HFFc6 (cell line): ENCODE data around the gene SREBF1. TPM values are rescaled to one million over a fixed set of nuclear protein-coding genes. Genes with fewer than 3 reads are reported as not detected.
A peak's percentile ranks its signal among the peaks of the same experiment; 100 is the strongest.

ENCODE experiments used
- DNase-seq: peaks from one replicate; pipeline ENCODE4 v3.0.0-alpha.2; 2018
- H3K27ac Mint-ChIP-seq: 2 replicates; pipeline ENCODE4 v1.8.0; 2020; ENCODE audit warnings: mild to moderate bottlenecking, mixed read lengths
- H3K27me3 Mint-ChIP-seq: 2 replicates; pipeline ENCODE4 v1.8.0; 2021; ENCODE audit warnings: mild to moderate bottlenecking, moderate library complexity, mixed read lengths; ENCODE audit not compliant: insufficient read depth
- H3K36me3 Mint-ChIP-seq: 2 replicates; pipeline ENCODE4 v1.8.0; 2021; ENCODE audit warnings: low read depth, mixed read lengths
- H3K4me1 Mint-ChIP-seq: 2 replicates; pipeline ENCODE4 v1.8.0; 2020; ENCODE audit warnings: low read depth, mixed read lengths
- H3K4me3 Mint-ChIP-seq: 2 replicates; pipeline ENCODE4 v1.8.0; 2020; ENCODE audit warnings: mild to moderate bottlenecking, moderate library complexity, mixed read lengths
- H3K9me3 Mint-ChIP-seq: 2 replicates; pipeline ENCODE4 v1.8.0; 2020; ENCODE audit warnings: mild to moderate bottlenecking, mixed read lengths
- total RNA-seq, 6 experiments: library from RNA; stranded (reverse); fragmentation: NEBNext Ultra II Directional; extraction: Animal tissue kit (Norgen Biotek cat#: 25700); gene quantifications; 2 replicates in 1 of 6; 3 replicates in 5 of 6; pipeline ENCODE4 v1.2.3, GENCODE V29; 2021
- TF ChIP-seq, protein P1 (sequence below): fragments of 200-600 bp; sonication (generic); IDR thresholded peaks from 2 replicates; pipeline ENCODE4 v1.5.0; 2021; ENCODE audit warnings: antibody characterized with exemption, mild to moderate bottlenecking

SREBF1 gene
- total RNA-seq, 6 experiments from 2014 or later, result 34.9 to 51.7 (median 40.5) TPM

- Mint-ChIP-seq H3K4me1 (peaks cover 40% of the 10 kb centered on the region), H3K27me3 (peaks cover 7% of the 10 kb centered on the region), H3K27ac (no peak overlapping the region; the same call in 1 of the 2 replicates), H3K36me3 (no peaks in the 10 kb centered on the region), H3K9me3 (no peaks in the 10 kb centered on the region), H3K4me3 (no peak overlapping the region)
- no peak for DNase-seq
- TF ChIP-seq, protein P1, sequence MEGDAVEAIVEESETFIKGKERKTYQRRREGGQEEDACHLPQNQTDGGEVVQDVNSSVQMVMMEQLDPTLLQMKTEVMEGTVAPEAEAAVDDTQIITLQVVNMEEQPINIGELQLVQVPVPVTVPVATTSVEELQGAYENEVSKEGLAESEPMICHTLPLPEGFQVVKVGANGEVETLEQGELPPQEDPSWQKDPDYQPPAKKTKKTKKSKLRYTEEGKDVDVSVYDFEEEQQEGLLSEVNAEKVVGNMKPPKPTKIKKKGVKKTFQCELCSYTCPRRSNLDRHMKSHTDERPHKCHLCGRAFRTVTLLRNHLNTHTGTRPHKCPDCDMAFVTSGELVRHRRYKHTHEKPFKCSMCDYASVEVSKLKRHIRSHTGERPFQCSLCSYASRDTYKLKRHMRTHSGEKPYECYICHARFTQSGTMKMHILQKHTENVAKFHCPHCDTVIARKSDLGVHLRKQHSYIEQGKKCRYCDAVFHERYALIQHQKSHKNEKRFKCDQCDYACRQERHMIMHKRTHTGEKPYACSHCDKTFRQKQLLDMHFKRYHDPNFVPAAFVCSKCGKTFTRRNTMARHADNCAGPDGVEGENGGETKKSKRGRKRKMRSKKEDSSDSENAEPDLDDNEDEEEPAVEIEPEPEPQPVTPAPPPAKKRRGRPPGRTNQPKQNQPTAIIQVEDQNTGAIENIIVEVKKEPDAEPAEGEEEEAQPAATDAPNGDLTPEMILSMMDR, result no peak
These were observed 68.8 kb downstream of the SREBF1 start for GRCh38 chr17:17767887-17768418.

GRCh38 chr17:17767154-17767869, 69.5 kb downstream of the SREBF1 start:
- Mint-ChIP-seq H3K4me1 (peaks cover 34% of the 10 kb centered on the region), H3K9me3 (no peaks in the 10 kb centered on the region), H3K27me3 (peaks cover 7% of the 10 kb centered on the region), H3K27ac (peak overlapping the region; percentile 33; the same call in 1 of the 2 replicates), H3K4me3 (no peak overlapping the region), H3K36me3 (no peaks in the 10 kb centered on the region)
- DNase-seq, result no peak
- TF ChIP-seq, protein P1, result no peak

DNA sequence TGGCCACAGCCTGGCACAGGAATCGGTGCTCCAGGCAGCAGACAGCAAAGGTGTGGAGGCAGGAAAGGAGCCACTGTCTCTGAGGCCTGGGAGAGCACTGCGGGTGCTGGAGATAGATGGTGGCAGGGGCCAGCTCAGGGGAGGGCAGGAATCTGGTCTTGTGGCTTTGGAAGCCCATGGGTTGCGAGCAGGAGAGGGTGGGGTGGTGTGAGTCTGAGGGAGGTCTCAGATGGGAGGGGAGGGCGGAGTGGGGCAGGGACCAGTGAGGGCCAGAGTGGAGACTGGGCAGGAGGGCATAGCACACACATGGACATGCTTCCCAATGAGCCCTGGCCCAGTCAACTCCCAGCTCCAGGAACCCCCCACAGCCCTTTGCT, 70.1 kb downstream of the SREBF1 start:
- no peaks in the 10 kb centered on the region for H3K9me3 Mint-ChIP-seq
- no peaks in the 10 kb centered on the region for H3K36me3 Mint-ChIP-seq
- TF ChIP-seq, protein P1, result no peak
- H3K4me3 Mint-ChIP-seq, result no peak overlapping the region
- peaks cover 7% of the 10 kb centered on the region for H3K27me3 Mint-ChIP-seq
- peak overlapping the region; percentile 33; the same call in 1 of the 2 replicates for H3K27ac Mint-ChIP-seq
- no peak for DNase-seq
- peaks cover 29% of the 10 kb centered on the region for H3K4me1 Mint-ChIP-seq

DNA sequence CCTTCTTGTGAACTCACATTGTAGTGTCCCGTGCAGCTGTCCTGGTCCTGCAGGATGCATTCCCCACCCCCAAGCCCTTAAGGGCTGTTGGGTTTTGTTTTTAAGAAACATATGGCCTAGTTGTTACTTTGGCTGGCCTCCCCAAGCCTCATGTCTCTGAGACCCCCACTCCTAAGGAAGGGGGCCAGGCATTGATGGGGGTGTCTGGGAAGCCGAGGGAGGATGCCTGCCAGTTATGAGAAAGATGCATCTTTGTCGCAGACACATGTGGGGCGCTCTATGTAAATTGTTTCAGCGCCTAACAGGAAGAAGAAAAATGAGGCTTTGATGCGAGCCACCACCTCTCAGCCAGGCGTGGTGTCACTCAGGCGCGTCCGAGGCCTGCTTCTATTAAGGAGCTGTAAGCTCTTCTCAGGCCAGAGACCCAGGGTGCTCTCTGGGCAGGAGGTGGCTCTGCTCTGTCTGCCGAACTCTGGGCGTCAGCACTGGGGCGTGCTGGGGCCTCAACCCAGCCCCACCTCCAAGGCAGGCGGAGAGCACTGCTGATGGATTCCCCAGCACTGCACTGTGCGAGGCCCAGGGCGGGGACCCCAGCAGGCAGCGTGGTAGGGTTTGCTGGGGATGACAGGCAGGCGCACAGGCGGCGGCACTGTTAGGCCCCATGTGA, 70.6 kb downstream of the SREBF1 start:
- Mint-ChIP-seq H3K4me1 (peaks cover 28% of the 10 kb centered on the region), H3K36me3 (no peaks in the 10 kb centered on the region), H3K27me3 (peaks cover 6% of the 10 kb centered on the region), H3K4me3 (no peak overlapping the region), H3K27ac (peak overlapping the region; percentile 73; the same call in 1 of the 2 replicates), H3K9me3 (no peaks in the 10 kb centered on the region)
- DNase-seq, result no peak
- TF ChIP-seq, protein P1, result no peak

GRCh38 chr17:17765359-17766076, 71.3 kb downstream of the SREBF1 start:
- H3K4me1 Mint-ChIP-seq, result peaks cover 28% of the 10 kb centered on the region
- H3K27ac Mint-ChIP-seq, result peak overlapping the region; percentile 73
- no peak for DNase-seq
- H3K9me3 Mint-ChIP-seq, result no peaks in the 10 kb centered on the region
- TF ChIP-seq, protein P1, result no peak
- no peak overlapping the region for H3K4me3 Mint-ChIP-seq
- peaks cover 5% of the 10 kb centered on the region for H3K27me3 Mint-ChIP-seq
- no peaks in the 10 kb centered on the region for H3K36me3 Mint-ChIP-seq
